Kidney (tissue), 14 donors: Measurements from ENCODE around the gene CDK11A. TPM values are rescaled to one million over a fixed set of nuclear protein-coding genes. Genes with fewer than 3 reads are reported as not detected.

Experiments
- DNase-seq, 5 donors: peaks; one replicate each; pipeline ENCODE4 v3.0.0-alpha.2; 2013 to 2020
- FAIRE-seq: peaks from 2 replicates; lab custom pipeline; 2012; peaks lifted over from hg19 to GRCh38; lab: Jason Lieb, UNC
- H3K27ac ChIP-seq, 2 donors: one replicate each; pipeline ENCODE4 v1.7.0; 2013; ENCODE audit warnings: low read depth in 2 of 2, low read length in 2 of 2, inconsistent platforms in 1 of 2
- H3K27me3 ChIP-seq: one replicate; pipeline ENCODE4 v1.7.1; 2013; ENCODE audit warnings: low read length, inconsistent platforms; ENCODE audit not compliant: control insufficient read depth, insufficient read depth
- H3K36me3 ChIP-seq, 3 donors: one replicate each; pipeline versions ENCODE4 v1.7.0 to v1.7.1; 2013; ENCODE audit warnings: low read length in 3 of 3, control low read depth in 1 of 3, inconsistent platforms in 1 of 3; ENCODE audit not compliant: insufficient read depth in 3 of 3, control insufficient read depth in 2 of 3
- H3K4me1 ChIP-seq, 3 donors: one replicate each; pipeline versions ENCODE4 v1.7.0 to v1.7.1; 2013; ENCODE audit warnings: low read length in 3 of 3, inconsistent platforms in 1 of 3, low read depth in 1 of 3; ENCODE audit not compliant: control insufficient read depth in 2 of 3, insufficient read depth in 2 of 3
- H3K4me3 ChIP-seq, 3 donors: one replicate each; pipeline versions ENCODE4 v1.7.0 to v1.8.1; 2013; ENCODE audit warnings: low read length in 3 of 3, control low read depth in 1 of 3, inconsistent platforms in 1 of 3
- H3K9ac ChIP-seq, 3 donors: one replicate each; pipeline versions ENCODE4 v1.7.0 to v1.7.1; 2013; ENCODE audit warnings: low read length in 3 of 3, control low read depth in 1 of 3, inconsistent platforms in 1 of 3
- H3K9me3 ChIP-seq, 3 donors: one replicate each; pipeline versions ENCODE4 v1.7.0 to v1.7.1; 2013; ENCODE audit warnings: low read length in 3 of 3, control low read depth in 1 of 3, inconsistent platforms in 1 of 3; ENCODE audit not compliant: control insufficient read depth in 2 of 3, insufficient read depth in 1 of 3
- CTCF ChIP-seq: IDR thresholded peaks from 3 replicates; pipeline ENCODE4 v1.5.1; 2012; ENCODE audit warnings: mild to moderate bottlenecking, moderate library complexity, borderline replicate concordance; ENCODE audit not compliant: insufficient read depth; ENCODE audit errors: extremely low read depth
- intact Hi-C: fragments of 100-400 bp; cut with DNase I; formaldehyde crosslinking; loops from one replicate; pipeline ENCODE4 v1.11.1; 2022
- polyA plus RNA-seq: library from polyadenylated mRNA; stranded (reverse); fragments of 350-450 nt; fragmentation: Illumina TruSeq; extraction: RNeasy Lipid Tissue Mini Kit (QIAGEN cat#74804); gene quantifications from one replicate; pipeline ENCODE4 v1.2.3, GENCODE V29; 2014; ENCODE audit warnings: low read depth, low replicate concordance; ENCODE audit not compliant: insufficient read depth
- total RNA-seq: library from RNA; stranded (reverse); fragmentation: NEBNext Ultra II Directional; extraction: Animal tissue kit (Norgen Biotek cat#: 25700); gene quantifications from one replicate; pipeline ENCODE4 v1.2.1, GENCODE V29; 2021
- donor health status: control.
- donor health status: control.
- donor health status: control.
- donor health status: control.
- donor health status: control.
- donor health status: DM: yes; HTN: yes; CAD: no.
- donor health status: Normal renal cell carcinoma (clear cell type).

The CDK11A gene
- total and polyA plus RNA-seq, 2 donors from 2014 or later = 21.5 to 37.3 TPM

GRCh38 chr1:1760345-1760650 is 36.1 kb upstream of the CDK11A start:
- Histone ChIP-seq H3K36me3 (peaks cover 2 to 15% (median 7%) of the 10 kb centered on the region in 3 donors), H3K9me3 (no peaks in the 10 kb centered on the region), H3K27ac (no peak overlapping the region), H3K4me1 (peaks cover 0 to 15% (median 5%) of the 10 kb centered on the region in 3 donors), H3K4me3 (no peak overlapping the region), H3K27me3 (no peaks in the 10 kb centered on the region), H3K9ac (no peak overlapping the region)
- TF ChIP-seq CTCF = no peak
- peak in 1 of 5 donors; percentile 77 for DNase-seq
- intact Hi-C loops = no loop called here
- no peak for FAIRE-seq

DNA sequence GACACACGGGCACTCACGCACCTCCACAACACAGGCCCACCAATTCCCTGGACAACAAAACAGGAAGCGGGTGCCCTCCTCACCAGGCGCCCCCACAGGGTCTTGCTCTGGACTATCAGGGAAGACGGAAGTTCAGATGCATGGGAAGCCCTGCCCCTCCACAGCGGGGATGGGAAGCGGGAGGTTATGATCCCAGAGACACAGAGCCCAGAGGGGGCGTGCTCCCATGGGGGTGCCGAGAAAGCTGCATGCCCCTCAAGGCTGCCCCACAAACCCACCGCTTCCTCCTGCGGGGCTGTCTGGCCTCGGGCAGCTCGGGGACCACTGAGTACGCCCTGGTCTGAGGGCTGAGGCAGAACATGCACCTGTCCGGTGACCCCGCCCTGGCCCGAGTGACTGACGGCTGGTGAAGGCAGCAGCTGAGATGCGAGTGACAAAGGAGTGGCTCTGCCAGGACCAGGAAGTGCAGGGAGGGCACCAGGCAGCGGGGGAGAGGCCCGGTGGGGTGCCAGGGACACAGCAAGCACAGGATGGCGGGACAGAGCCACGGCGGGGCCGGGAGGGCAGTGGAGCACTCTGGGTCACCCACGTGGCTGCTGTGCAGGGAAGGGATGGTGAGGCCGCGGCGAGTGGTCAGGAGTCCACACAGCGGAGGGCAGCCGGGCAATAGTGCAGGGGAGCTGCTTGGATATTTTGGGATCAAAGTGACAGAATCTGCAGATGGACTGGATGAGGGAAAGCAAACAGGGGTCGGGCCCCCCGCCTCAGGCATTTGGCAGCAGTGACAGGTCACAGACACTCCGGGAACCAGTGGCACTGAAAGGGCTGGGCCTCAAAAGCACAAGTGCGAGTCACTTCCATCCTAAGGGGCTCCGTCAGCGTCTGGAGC is 35.5 kb upstream of the CDK11A start:
- H3K9ac ChIP-seq = peak overlapping the region in 1 of 3 donors; percentile 41
- DNase-seq = peak in 1 of 5 donors; percentile 78

DNA sequence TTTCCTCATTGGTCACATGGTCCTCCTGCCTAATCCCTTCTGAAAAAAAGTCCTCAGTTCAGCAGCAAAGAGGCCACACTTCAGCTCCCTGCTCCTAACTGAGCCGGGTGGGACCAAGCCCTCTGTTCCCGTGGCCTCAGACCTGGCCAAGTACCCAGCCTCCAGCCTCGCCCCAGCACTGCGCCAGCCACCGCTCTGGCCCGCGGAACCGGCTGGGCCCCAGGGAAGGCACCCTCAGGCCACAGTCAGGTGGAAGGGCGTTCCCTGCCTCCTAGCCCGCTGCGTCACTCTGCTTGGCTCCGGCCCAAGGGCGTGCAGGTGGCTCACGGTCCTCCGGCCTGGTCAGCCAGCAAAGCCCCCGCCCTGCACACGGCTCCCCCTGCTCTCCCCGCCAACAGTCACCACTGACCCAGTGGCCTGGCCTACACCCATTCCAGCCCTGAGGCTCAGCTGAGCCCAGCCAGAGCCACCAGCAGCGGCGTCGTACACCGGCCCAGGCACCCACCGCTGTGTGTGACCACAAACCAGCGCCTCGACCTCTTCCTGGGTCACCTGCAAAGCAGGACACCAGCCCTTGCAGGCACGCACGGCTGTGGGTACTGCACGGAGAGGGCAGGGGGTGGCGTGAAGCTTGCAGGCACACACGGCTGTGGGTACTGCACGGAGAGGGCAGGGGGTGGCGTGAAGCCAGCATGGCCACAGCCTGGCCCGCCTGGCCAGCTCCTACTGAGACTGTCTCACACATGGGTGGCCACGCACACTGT is 34.7 kb upstream of the CDK11A start:
- H3K4me1 ChIP-seq = peaks cover 0 to 15% (median 5%) of the 10 kb centered on the region in 3 donors
- DNase-seq = peak in 2 of 5 donors; percentile 37 to 97
- H3K9me3 ChIP-seq = no peaks in the 10 kb centered on the region
- TF ChIP-seq CTCF = no peak
- peak overlapping the region; percentile 90 to 94 for H3K27ac ChIP-seq
- no peaks in the 10 kb centered on the region for H3K27me3 ChIP-seq
- no peak for FAIRE-seq
- intact Hi-C loops = no loop called here
- H3K4me3 ChIP-seq = peak overlapping the region in 2 of 3 donors; percentile 5 to 40
- peaks cover 2 to 13% (median 5%) of the 10 kb centered on the region in 3 donors for H3K36me3 ChIP-seq
- H3K9ac ChIP-seq = peak overlapping the region in 1 of 3 donors; percentile 44

More for the DNA sequence above, 35.5 kb upstream of the CDK11A start:
- intact Hi-C loops = no loop called here
- peaks cover 2 to 15% (median 7%) of the 10 kb centered on the region in 3 donors for H3K36me3 ChIP-seq
- H3K27ac ChIP-seq = peak overlapping the region; percentile 90 to 94
- no peak for TF ChIP-seq CTCF
- no peaks in the 10 kb centered on the region for H3K27me3 ChIP-seq
- H3K4me1 ChIP-seq = peaks cover 0 to 15% (median 5%) of the 10 kb centered on the region in 3 donors
- no peak overlapping the region for H3K4me3 ChIP-seq
- H3K9me3 ChIP-seq = no peaks in the 10 kb centered on the region
- FAIRE-seq = no peak
